GM04504 (cell line): ENCODE measurements around the gene TNFAIP2.
"Not testable (repeated sequence)": the region's sequence is repeated elsewhere in the genome, so short reads cannot be mapped to it uniquely, and the experiment has no call there.

ENCODE experiments used
- DNase-seq: peaks from one replicate; pipeline ENCODE4 v3.0.0-alpha.2; 2012; ENCODE audit warnings: low read depth

TNFAIP2 gene

GRCh38 chr14:103135333-103136260, 12.3 kb downstream of the TNFAIP2 start:
- no peak for DNase-seq

- no peak for DNase-seq
Measured at GRCh38 chr14:103136388-103137271, 13.4 kb downstream of the TNFAIP2 start.

- DNase-seq, result no peak
Measured at GRCh38 chr14:103137689-103138300, 14.5 kb downstream of the TNFAIP2 start.

- DNase-seq, result no peak
Measured at GRCh38 chr14:103138301-103139131, 15.3 kb downstream of the TNFAIP2 start.

- DNase-seq, result no peak
Measured at GRCh38 chr14:103139132-103140025, 16.1 kb downstream of the TNFAIP2 start.

- no peak for DNase-seq
Measured at GRCh38 chr14:103140316-103141109, 17.3 kb downstream of the TNFAIP2 start.

- DNase-seq, result no peak
Measured at GRCh38 chr14:103141117-103141796, 18.0 kb downstream of the TNFAIP2 start.

GRCh38 chr14:103142026-103142425, 18.8 kb downstream of the TNFAIP2 start:
- DNase-seq, result no peak

GRCh38 chr14:103142721-103143302, 19.6 kb downstream of the TNFAIP2 start:
- no peak for DNase-seq

- DNase-seq, result no peak
Measured at GRCh38 chr14:103143506-103143905, 20.2 kb downstream of the TNFAIP2 start.

- peak; percentile 68 for DNase-seq
Measured at GRCh38 chr14:103144085-103144484, 20.8 kb downstream of the TNFAIP2 start.

- DNase-seq, result no peak
Measured at GRCh38 chr14:103146141-103146709, 23.0 kb downstream of the TNFAIP2 start.

GRCh38 chr14:103149351-103150237, 26.3 kb downstream of the TNFAIP2 start:
- no peak for DNase-seq

GRCh38 chr14:103151270-103151945, 28.1 kb downstream of the TNFAIP2 start:
- DNase-seq, result no peak

GRCh38 chr14:103155010-103155409, 31.7 kb downstream of the TNFAIP2 start:
- peak; percentile 71 for DNase-seq

GRCh38 chr14:103155416-103155815, 32.2 kb downstream of the TNFAIP2 start:
- DNase-seq, result not testable (repeated sequence)
